Measurements from ENCODE around the gene ADAMTSL2.

Gene ADAMTSL2

DNA sequence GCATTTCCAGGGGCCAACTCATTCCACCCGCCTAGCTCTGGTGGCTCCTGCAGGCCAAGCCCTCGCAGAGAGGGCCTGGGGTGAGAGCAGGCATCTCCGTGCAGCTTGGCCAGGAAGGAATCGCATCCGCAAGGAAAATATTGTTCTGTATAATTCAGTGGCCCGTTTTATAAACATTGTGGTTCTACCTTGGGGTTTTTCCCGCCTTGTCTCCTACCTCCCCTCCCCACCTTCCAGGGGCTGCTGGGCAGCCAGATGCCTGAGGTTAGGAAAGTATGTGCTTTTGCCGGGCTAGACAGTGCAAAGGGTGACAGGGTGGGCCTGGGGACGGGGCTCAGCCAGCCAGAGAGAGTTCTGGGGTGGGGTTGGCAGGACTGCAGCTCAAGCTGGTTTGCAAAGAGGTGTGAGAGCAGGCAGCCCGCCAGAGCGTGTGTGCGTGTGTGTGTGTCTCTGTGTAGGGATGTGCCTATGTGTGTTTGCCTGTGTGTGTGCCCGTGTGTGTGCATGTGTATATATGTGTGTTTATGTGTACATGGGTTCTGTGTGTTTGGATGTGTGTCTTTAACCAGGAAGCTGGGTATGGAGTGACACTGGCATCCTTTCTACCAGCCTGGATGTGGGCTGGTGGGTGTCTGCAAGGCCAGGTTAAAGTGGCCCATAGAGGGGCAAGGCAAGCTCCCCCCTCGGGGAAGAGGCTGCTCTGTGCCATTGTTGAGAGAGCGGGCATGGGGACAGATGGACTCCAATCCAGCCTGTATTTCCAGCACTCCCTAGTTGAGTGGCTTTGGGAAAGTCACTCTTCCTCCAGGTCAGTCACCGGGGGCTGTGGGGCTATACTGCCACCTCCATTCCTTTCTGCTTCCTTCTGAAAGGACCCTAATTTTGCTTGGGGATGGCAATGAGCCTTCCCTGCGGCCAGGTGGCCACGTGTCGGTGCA, 45.0 kb upstream of the ADAMTSL2 start:
- no peak for TF ChIP-seq EGR1 (IDR thresholded peaks at IDR 0.05)
- TF ChIP-seq TCF12 (IDR thresholded peaks at IDR 0.05; ENCODE audit: low read depth): no peak
- no peak for TF ChIP-seq YY1 (IDR thresholded peaks at IDR 0.05; ENCODE audit: low read depth)
- no peak for TF ChIP-seq CEBPB (IDR thresholded peaks at IDR 0.05)
- TF ChIP-seq, protein P1, sequence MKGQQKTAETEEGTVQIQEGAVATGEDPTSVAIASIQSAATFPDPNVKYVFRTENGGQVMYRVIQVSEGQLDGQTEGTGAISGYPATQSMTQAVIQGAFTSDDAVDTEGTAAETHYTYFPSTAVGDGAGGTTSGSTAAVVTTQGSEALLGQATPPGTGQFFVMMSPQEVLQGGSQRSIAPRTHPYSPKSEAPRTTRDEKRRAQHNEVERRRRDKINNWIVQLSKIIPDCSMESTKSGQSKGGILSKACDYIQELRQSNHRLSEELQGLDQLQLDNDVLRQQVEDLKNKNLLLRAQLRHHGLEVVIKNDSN (IDR thresholded peaks at IDR 0.05): no peak

- no peak for TF ChIP-seq REST (IDR thresholded peaks at IDR 0.05; ENCODE audit: low read depth)
- TF ChIP-seq FOXM1 (IDR thresholded peaks at IDR 0.05; ENCODE audit: borderline replicate concordance, low read depth): no peak
- TF ChIP-seq TEAD4 (IDR thresholded peaks at IDR 0.05): no peak
- no peak for TF ChIP-seq TAF1 (IDR thresholded peaks at IDR 0.05; ENCODE audit: low read depth)
- TF ChIP-seq NFIC (IDR thresholded peaks at IDR 0.05): no peak
- TF ChIP-seq CEBPB (IDR thresholded peaks at IDR 0.05): no peak
- no peak for TF ChIP-seq YY1 (IDR thresholded peaks at IDR 0.05; ENCODE audit: low read depth)
- TF ChIP-seq, protein P2, sequence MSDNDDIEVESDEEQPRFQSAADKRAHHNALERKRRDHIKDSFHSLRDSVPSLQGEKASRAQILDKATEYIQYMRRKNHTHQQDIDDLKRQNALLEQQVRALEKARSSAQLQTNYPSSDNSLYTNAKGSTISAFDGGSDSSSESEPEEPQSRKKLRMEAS (IDR thresholded peaks at IDR 0.05): no peak
- TF ChIP-seq RAD21 (IDR thresholded peaks at IDR 0.05; ENCODE audit: low read depth): no peak
- no peak for TF ChIP-seq EGR1 (IDR thresholded peaks at IDR 0.05)
Measured at GRCh38 chr9:133490201-133490681, 44.3 kb upstream of the ADAMTSL2 start.

GRCh38 chr9:133490865-133491655, 43.4 kb upstream of the ADAMTSL2 start:
- TF ChIP-seq TEAD4 (IDR thresholded peaks at IDR 0.05) (no peak), REST (IDR thresholded peaks at IDR 0.05; ENCODE audit: low read depth) (no peak), TAF1 (IDR thresholded peaks at IDR 0.05; ENCODE audit: low read depth) (no peak), TCF12 (IDR thresholded peaks at IDR 0.05; ENCODE audit: low read depth) (no peak), RAD21 (IDR thresholded peaks at IDR 0.05; ENCODE audit: low read depth) (no peak)
- TF ChIP-seq, protein P1 (IDR thresholded peaks at IDR 0.05): no peak

- no peak for TF ChIP-seq TEAD4 (IDR thresholded peaks at IDR 0.05)
- TF ChIP-seq, protein P1 (IDR thresholded peaks at IDR 0.05): no peak
- TF ChIP-seq ZBTB7A (IDR thresholded peaks at IDR 0.05; ENCODE audit: low read depth): no peak
- no peak for TF ChIP-seq FOXM1 (IDR thresholded peaks at IDR 0.05; ENCODE audit: borderline replicate concordance, low read depth)
- no peak for TF ChIP-seq EP300 (IDR thresholded peaks at IDR 0.05; ENCODE audit: borderline replicate concordance)
- TF ChIP-seq RAD21 (IDR thresholded peaks at IDR 0.05; ENCODE audit: low read depth): no peak
- TF ChIP-seq TCF12 (IDR thresholded peaks at IDR 0.05; ENCODE audit: low read depth): no peak
- no peak for TF ChIP-seq EGR1 (IDR thresholded peaks at IDR 0.05)
- TF ChIP-seq CREB1 (IDR thresholded peaks at IDR 0.05; ENCODE audit: low read depth): no peak
Measured at GRCh38 chr9:133491656-133491925, 42.9 kb upstream of the ADAMTSL2 start.

DNA sequence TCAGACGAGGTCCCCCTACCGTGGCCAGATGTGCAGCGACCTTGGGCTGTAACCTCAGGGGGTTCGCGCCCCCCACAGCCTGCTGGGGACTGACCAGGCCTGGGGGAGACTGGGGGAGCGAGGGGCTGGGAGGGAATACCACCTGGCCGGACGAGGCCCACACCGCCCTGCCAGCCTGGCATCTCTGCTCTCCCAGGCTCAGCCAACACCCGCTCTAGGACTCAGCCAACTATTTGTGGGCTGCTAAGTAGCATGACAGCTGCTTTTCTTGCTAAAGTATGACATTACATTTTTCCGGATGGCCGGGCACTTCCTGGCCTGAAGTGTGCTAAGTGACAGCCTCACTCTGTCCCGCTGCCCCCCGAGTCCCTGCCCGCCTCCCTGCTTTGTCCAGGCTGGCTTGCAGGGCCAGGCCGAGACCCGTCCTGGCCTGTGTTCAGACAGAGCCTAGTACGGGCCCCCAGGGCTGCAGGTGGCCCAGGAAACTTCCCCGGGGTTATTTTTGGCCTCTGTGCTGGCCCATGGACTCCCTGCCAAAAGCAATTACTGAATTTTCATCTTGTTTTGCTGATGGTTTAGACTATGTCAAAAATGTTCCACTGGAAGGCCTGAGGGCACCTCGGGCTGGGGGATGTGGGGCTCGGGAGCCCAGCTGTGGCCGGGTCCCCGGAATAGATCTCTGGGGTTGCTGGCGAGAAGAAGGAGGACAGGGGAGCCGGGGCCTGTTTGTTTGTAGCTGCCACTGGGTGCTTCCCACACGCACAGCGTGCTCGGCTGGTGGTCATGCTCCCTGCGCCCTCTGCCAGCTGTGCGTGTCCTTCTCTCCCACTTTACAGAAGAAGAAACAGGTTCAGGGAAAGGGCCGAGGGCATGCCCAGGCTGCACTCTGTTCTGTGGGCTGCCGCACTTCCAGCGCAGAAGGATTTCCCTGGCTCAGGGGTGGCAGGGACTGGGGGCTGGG, 42.2 kb upstream of the ADAMTSL2 start:
- TF ChIP-seq CREB1 (IDR thresholded peaks at IDR 0.05; ENCODE audit: low read depth) (no peak), EP300 (IDR thresholded peaks at IDR 0.05; ENCODE audit: borderline replicate concordance) (no peak), TCF12 (IDR thresholded peaks at IDR 0.05; ENCODE audit: low read depth) (no peak), TEAD4 (IDR thresholded peaks at IDR 0.05) (no peak), FOXM1 (IDR thresholded peaks at IDR 0.05; ENCODE audit: borderline replicate concordance, low read depth) (no peak), YY1 (IDR thresholded peaks at IDR 0.05; ENCODE audit: low read depth) (no peak), RAD21 (IDR thresholded peaks at IDR 0.05; ENCODE audit: low read depth) (no peak), NFIC (IDR thresholded peaks at IDR 0.05) (no peak), ZBTB7A (IDR thresholded peaks at IDR 0.05; ENCODE audit: low read depth) (no peak)
- TF ChIP-seq, protein P1 (IDR thresholded peaks at IDR 0.05): no peak
- TF ChIP-seq, protein P2 (IDR thresholded peaks at IDR 0.05): no peak
